ENCODE measurements around the gene RPLP1. TPM values are rescaled to one million over a fixed set of nuclear protein-coding genes. Genes with fewer than 3 reads are reported as not detected.
A peak's percentile ranks its signal among the peaks of the same experiment; 100 is the strongest.

The RPLP1 gene
- total and polyA plus RNA-seq, 8 donors, result 99.1 to 2,495 (median 1,437) TPM

DNA sequence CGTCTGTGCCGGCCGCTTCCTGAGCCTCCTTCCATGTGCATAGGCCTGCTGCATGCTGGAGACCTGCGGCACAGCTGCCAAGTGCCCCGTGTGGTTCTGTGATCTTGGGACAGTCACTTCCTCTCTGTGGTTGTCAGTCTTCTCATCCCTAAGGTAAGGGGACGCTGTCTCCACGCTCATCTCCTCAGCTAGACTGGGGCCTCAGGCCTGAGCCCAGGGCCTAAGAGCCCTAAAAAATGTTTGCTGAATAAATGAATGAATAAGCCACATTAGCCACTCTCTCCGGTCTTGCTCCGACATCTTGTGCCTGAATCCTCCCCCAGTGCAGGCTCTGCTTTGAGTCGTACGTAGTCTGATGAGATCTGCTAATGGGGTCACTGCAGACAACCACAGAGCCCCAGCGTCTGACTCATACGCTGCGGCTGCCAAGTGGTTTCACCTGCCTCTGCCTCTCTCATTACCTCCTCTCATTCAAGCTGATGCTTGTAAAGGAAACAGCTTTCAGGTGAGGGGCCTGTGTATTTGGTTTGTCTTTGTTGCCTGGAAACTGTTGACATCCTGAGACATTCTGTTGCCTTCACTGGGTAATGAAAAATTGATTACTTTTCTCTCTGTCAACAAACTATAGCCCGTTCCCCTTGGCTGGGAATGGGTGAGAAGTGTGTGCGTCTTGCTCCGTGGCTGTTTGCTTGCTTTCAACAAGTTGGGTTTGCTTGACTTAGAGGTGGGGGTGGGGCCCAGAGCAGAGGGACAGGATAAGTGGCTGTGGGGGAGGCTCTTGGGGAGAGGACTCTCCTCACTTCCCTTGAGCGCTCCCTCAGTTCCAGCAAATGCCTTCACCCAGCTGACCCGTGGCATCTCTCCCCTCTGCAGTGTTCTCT lies 15.9 kb downstream of the RPLP1 start:
- no peak overlapping the region for H3K4me3 ChIP-seq
- H3K4me1 ChIP-seq, result peaks cover 33 to 50% (median 37%) of the 10 kb centered on the region in 4 donors
- intact Hi-C loops (cut with DNase I; ENCODE audit: low total_unique reads), result no loop called here
- TF ChIP-seq, protein P1, sequence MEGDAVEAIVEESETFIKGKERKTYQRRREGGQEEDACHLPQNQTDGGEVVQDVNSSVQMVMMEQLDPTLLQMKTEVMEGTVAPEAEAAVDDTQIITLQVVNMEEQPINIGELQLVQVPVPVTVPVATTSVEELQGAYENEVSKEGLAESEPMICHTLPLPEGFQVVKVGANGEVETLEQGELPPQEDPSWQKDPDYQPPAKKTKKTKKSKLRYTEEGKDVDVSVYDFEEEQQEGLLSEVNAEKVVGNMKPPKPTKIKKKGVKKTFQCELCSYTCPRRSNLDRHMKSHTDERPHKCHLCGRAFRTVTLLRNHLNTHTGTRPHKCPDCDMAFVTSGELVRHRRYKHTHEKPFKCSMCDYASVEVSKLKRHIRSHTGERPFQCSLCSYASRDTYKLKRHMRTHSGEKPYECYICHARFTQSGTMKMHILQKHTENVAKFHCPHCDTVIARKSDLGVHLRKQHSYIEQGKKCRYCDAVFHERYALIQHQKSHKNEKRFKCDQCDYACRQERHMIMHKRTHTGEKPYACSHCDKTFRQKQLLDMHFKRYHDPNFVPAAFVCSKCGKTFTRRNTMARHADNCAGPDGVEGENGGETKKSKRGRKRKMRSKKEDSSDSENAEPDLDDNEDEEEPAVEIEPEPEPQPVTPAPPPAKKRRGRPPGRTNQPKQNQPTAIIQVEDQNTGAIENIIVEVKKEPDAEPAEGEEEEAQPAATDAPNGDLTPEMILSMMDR (IDR thresholded peaks at IDR 0.05), result no peak
- TF ChIP-seq EP300 (IDR thresholded peaks at IDR 0.05) (no peak), POLR2AphosphoS5 (IDR thresholded peaks at IDR 0.05) (no peak), POLR2A (IDR thresholded peaks at IDR 0.05) (no peak)
- H3K27ac ChIP-seq, result peak overlapping the region; percentile 63 to 86 (median 79)
- H3K27me3 ChIP-seq, result no peaks in the 10 kb centered on the region
- H3K9me3 ChIP-seq, result no peaks in the 10 kb centered on the region
- 24 to 44% (median 32%) methylated on average over 19 of the region's 19 CpGs for WGBS, 5 donors
- DNase-seq, result peak; percentile 76 to 89
- H3K36me3 ChIP-seq, result no peaks in the 10 kb centered on the region

DNA sequence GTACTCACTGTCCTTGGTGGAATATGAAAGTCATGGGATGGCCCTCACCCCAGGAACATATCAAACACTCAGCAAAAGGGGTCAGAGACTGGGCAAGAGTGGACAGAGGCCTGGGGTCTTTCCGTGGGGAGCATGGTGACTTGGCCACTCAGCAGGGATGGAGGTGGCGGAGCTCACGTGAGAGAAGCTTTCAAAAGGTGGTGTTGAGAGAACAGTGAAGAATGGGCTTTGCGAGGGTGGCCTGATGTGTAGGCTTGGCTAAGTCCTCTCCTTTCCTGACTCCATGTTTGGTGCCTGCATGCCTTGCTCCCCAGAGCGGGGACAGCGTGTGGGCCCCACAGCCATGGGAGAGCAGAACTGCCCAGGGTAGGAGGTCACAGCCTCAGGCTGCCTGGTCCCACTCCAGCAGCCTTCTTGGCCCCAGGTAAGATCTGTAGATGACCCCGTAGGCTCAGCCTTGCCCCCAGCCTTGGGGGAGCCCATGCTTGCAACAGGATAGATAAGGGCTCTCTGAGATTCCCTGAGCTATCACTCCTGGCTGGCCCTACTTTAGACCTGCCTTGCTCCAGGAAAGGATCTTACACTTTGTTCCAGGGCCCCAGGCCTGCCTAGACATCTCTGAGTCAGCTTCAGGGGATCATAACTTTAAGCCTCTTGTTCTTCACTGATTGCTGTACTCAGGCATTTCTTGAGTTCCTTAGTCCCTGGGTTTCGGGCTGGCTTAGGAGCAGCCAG lies 17.0 kb downstream of the RPLP1 start:
- H3K9me3 ChIP-seq, result no peaks in the 10 kb centered on the region
- H3K27ac ChIP-seq, result peak overlapping the region in 3 of 5 donors; percentile 74 to 86 (median 79)
- peaks cover 33 to 48% (median 36%) of the 10 kb centered on the region in 4 donors for H3K4me1 ChIP-seq
- WGBS, 5 donors, result 90 to 99% (median 97%) methylated on average over 7 to 8 of the region's 8 CpGs
- H3K27me3 ChIP-seq, result no peaks in the 10 kb centered on the region
- H3K36me3 ChIP-seq, result no peaks in the 10 kb centered on the region
- TF ChIP-seq POLR2A (IDR thresholded peaks at IDR 0.05) (no peak), EP300 (IDR thresholded peaks at IDR 0.05) (no peak)
- TF ChIP-seq, protein P1 (IDR thresholded peaks at IDR 0.05), result no peak
- intact Hi-C loops (cut with DNase I; ENCODE audit: low total_unique reads), result no loop called here
- H3K4me3 ChIP-seq, result no peak overlapping the region
- no peak for DNase-seq

DNA sequence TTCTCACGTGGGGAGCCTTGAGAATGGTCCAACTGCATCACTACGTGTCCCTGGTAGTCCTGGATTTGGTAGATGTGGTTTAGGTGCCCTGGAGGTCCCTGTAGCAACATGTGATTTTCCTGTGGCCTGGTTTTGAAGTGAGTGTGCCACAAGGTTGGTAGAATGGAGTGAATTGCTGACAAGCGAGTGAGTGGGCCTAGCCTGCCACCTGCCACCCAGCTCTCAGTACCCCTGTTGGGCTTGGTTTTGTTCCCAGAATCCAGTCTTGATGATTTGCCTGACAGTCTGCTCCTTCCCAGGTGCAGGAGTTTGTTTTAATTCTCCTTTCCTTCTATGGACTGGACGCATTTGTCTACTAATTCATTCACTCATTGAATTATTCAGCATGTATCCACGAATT lies 19.4 kb downstream of the RPLP1 start:
- Histone ChIP-seq H3K27ac (no peak overlapping the region), H3K36me3 (no peaks in the 10 kb centered on the region), H3K9me3 (no peaks in the 10 kb centered on the region), H3K4me1 (peaks cover 19 to 43% (median 24%) of the 10 kb centered on the region in 4 donors), H3K27me3 (no peaks in the 10 kb centered on the region), H3K4me3 (no peak overlapping the region)
- DNase-seq, result no peak
- intact Hi-C loops (cut with DNase I; ENCODE audit: low total_unique reads), result no loop called here
- TF ChIP-seq, protein P1 (IDR thresholded peaks at IDR 0.05), result no peak
- TF ChIP-seq EP300 (IDR thresholded peaks at IDR 0.05), result no peak
- no peak for TF ChIP-seq POLR2A (IDR thresholded peaks at IDR 0.05)
- no peak for TF ChIP-seq POLR2AphosphoS5 (IDR thresholded peaks at IDR 0.05)
- WGBS, 5 donors, result 85 to 92% (median 91%) methylated on average over 5 of the region's 5 CpGs

DNA sequence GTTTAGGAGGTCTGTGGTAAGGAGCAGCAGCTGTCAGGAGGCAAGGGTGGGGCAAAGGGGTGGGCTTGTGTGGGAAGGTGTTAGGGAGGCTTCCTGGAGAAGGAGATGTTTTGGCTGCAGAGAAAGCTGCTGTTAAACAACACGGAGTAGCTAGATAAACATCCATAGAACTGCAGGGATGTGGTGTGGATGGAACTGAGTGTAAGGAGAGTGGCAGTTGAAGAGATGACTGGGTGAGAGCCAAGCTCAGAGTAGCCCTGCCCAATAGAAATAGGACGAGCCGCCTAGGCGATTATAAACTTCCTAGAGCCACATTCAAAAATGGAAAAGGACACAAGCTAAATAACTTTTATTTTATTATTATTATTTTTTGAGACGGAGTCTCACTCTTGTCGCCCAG lies 19.9 kb downstream of the RPLP1 start:
- WGBS, 5 donors, result 68 to 79% (median 77%) methylated on average over 6 of the region's 6 CpGs
- H3K9me3 ChIP-seq, result no peaks in the 10 kb centered on the region
- TF ChIP-seq POLR2AphosphoS5 (IDR thresholded peaks at IDR 0.05) (no peak), EP300 (IDR thresholded peaks at IDR 0.05) (no peak), POLR2A (IDR thresholded peaks at IDR 0.05) (no peak)
- TF ChIP-seq, protein P1 (IDR thresholded peaks at IDR 0.05), result no peak
- no peaks in the 10 kb centered on the region for H3K27me3 ChIP-seq
- H3K4me3 ChIP-seq, result no peak overlapping the region
- no peak for DNase-seq
- intact Hi-C loops (cut with DNase I; ENCODE audit: low total_unique reads), result no loop called here
- no peaks in the 10 kb centered on the region for H3K36me3 ChIP-seq
- peaks cover 14 to 37% (median 20%) of the 10 kb centered on the region in 4 donors for H3K4me1 ChIP-seq
- no peak overlapping the region for H3K27ac ChIP-seq
